Measurements from ENCODE around the gene VSIG10. TPM values are rescaled to one million over a fixed set of nuclear protein-coding genes. Genes with fewer than 3 reads are reported as not detected.

Gene VSIG10
- total and polyA plus RNA-seq, 2 of the 13 experiments (the other 11 are each of a cell fraction or from before 2014, with no cell fraction given) = 25.6 to 42.5 TPM

- TF ChIP-seq, protein P1, sequence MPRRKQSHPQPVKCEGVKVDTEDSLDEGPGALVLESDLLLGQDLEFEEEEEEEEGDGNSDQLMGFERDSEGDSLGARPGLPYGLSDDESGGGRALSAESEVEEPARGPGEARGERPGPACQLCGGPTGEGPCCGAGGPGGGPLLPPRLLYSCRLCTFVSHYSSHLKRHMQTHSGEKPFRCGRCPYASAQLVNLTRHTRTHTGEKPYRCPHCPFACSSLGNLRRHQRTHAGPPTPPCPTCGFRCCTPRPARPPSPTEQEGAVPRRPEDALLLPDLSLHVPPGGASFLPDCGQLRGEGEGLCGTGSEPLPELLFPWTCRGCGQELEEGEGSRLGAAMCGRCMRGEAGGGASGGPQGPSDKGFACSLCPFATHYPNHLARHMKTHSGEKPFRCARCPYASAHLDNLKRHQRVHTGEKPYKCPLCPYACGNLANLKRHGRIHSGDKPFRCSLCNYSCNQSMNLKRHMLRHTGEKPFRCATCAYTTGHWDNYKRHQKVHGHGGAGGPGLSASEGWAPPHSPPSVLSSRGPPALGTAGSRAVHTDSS (CRISPR knock-in tag; conservative IDR thresholded peaks at IDR 0.05) = no peak
- TF ChIP-seq DZIP1 (CRISPR knock-in tag; IDR thresholded peaks at IDR 0.05) = no peak
- TF ChIP-seq ZFX (CRISPR knock-in tag; IDR thresholded peaks at IDR 0.05; ENCODE audit: low read depth) = peak; percentile 88
- TF ChIP-seq ZNF720 (CRISPR knock-in tag; IDR thresholded peaks at IDR 0.05) = no peak
- TF ChIP-seq, protein P2, sequence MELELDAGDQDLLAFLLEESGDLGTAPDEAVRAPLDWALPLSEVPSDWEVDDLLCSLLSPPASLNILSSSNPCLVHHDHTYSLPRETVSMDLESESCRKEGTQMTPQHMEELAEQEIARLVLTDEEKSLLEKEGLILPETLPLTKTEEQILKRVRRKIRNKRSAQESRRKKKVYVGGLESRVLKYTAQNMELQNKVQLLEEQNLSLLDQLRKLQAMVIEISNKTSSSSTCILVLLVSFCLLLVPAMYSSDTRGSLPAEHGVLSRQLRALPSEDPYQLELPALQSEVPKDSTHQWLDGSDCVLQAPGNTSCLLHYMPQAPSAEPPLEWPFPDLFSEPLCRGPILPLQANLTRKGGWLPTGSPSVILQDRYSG (CRISPR knock-in tag; IDR thresholded peaks at IDR 0.05) = no peak
- peak; percentile 80 for TF ChIP-seq HHEX (CRISPR knock-in tag; IDR thresholded peaks at IDR 0.05)
- TF ChIP-seq, protein P3, sequence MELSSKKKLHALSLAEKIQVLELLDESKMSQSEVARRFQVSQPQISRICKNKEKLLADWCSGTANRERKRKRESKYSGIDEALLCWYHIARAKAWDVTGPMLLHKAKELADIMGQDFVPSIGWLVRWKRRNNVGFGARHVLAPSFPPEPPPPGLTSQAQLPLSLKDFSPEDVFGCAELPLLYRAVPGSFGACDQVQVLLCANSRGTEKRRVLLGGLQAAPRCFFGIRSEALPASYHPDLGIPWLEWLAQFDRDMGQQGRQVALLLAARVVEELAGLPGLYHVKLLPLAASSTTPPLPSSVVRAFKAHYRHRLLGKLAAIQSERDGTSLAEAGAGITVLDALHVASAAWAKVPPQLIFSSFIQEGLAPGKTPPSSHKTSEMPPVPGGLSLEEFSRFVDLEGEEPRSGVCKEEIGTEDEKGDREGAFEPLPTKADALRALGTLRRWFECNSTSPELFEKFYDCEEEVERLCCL (CRISPR knock-in tag; IDR thresholded peaks at IDR 0.05; ENCODE audit: borderline replicate concordance) = no peak
- peak; percentile 79 for TF ChIP-seq KAT8 (CRISPR knock-in tag; IDR thresholded peaks at IDR 0.05)
- peak; percentile 61 for TF ChIP-seq MNT (IDR thresholded peaks at IDR 0.05)
- TF ChIP-seq KAT2B (IDR thresholded peaks at IDR 0.05; ENCODE audit: borderline replicate concordance, low read depth, low read length) = no peak
- no peak for TF ChIP-seq AGO1 (IDR thresholded peaks at IDR 0.05; ENCODE audit: low read depth, low read length, poor library complexity, severe bottlenecking)
- TF ChIP-seq MED8 (CRISPR knock-in tag; IDR thresholded peaks at IDR 0.05; ENCODE audit: insufficient replicate concordance) = no peak
- no peak for TF ChIP-seq USF2 (IDR thresholded peaks at IDR 0.05; ENCODE audit: low read depth, low read length)
- no peak for TF ChIP-seq USF2 (CRISPR knock-in tag; IDR thresholded peaks at IDR 0.05; ENCODE audit: borderline replicate concordance)
- TF ChIP-seq CBX5 (CRISPR knock-in tag; IDR thresholded peaks at IDR 0.05; ENCODE audit: borderline replicate concordance) = peak; percentile 95; the same call in 1 of the 2 replicates
- no peak for TF ChIP-seq RBM39 (IDR thresholded peaks at IDR 0.05; ENCODE audit: low read depth, low read length, poor library complexity, severe bottlenecking)
- TF ChIP-seq MIXL1 (CRISPR knock-in tag; IDR thresholded peaks at IDR 0.05) = peak; percentile 89; the same call in 1 of the 2 replicates
- no peak for TF ChIP-seq ZNF549 (CRISPR knock-in tag; IDR thresholded peaks at IDR 0.05)
- peak; percentile 62 for TF ChIP-seq ARNTL (CRISPR knock-in tag; IDR thresholded peaks at IDR 0.05)
These were observed 51.3 kb downstream of the VSIG10 start (continued) for GRCh38 chr12:118052324-118053070.
